Common myeloid progenitor, CD34-positive (primary cell): ENCODE results near the gene RAP1A.
A peak's percentile ranks its signal among the peaks of the same experiment; 100 is the strongest.
"Not testable (repeated sequence)": the region's sequence is repeated elsewhere in the genome, so short reads cannot be mapped to it uniquely, and the experiment has no call there.

Experiments
- CTCF ChIA-PET: fragments of 350-600 bp; sonication (Branson Sonifier 250); formaldehyde crosslinking; loops from one replicate; lab custom pipeline; 2021; ENCODE audit warnings: antibody characterized with exemption; lab: Charles Lee
- POLR2A ChIA-PET: fragments of 350-600 bp; sonication (Branson Sonifier 250); formaldehyde crosslinking; loops from one replicate; lab custom pipeline; 2021; ENCODE audit warnings: antibody characterized with exemption; lab: Charles Lee
- DNase-seq, 3 donors: peaks; one replicate each; pipeline versions ENCODE4 v3.0.0 to v3.0.0-alpha.2; 2013
- H3K27ac ChIP-seq, 2 experiments: 1 replicate in 1 of 2; 2 replicates in 1 of 2; pipeline ENCODE4 v1.7.0; 2013; ENCODE audit warnings: inconsistent platforms in 2 of 2, low read length in 2 of 2, mild to moderate bottlenecking in 2 of 2, low read depth in 1 of 2, moderate library complexity in 1 of 2; ENCODE audit not compliant: severe bottlenecking in 2 of 2, insufficient read depth in 1 of 2, poor library complexity in 1 of 2
- H3K27me3 ChIP-seq, 5 experiments: replicated peaks in 2 of 5; 1 replicate in 3 of 5; 2 replicates in 2 of 5; pipeline versions ENCODE4 v1.6.1 to v1.7.0; 2013; ENCODE audit warnings: low read length in 4 of 5, mild to moderate bottlenecking in 2 of 5, moderate library complexity in 2 of 5, inconsistent platforms in 1 of 5; ENCODE audit not compliant: insufficient read depth in 5 of 5, control insufficient read depth in 4 of 5
- H3K36me3 ChIP-seq, 4 experiments: 1 replicate in 2 of 4; 2 replicates in 2 of 4; pipeline versions ENCODE4 v1.6.1 to v1.7.0; 2013; ENCODE audit warnings: low read length in 3 of 4, control low read depth in 1 of 4, mild to moderate bottlenecking in 1 of 4; ENCODE audit not compliant: control insufficient read depth in 4 of 4, insufficient read depth in 4 of 4
- H3K4me1 ChIP-seq, 4 experiments: 1 replicate in 3 of 4; 2 replicates in 1 of 4; pipeline versions ENCODE4 v1.6.1 to v1.7.1; 2013; ENCODE audit warnings: low read length in 3 of 4, mild to moderate bottlenecking in 3 of 4, control low read depth in 1 of 4, inconsistent platforms in 1 of 4, moderate library complexity in 1 of 4; ENCODE audit not compliant: control insufficient read depth in 4 of 4, insufficient read depth in 4 of 4; ENCODE audit errors: control extremely low read depth in 1 of 4
- H3K4me3 ChIP-seq, 7 experiments: 1 replicate in 4 of 7; 2 replicates in 3 of 7; pipeline versions ENCODE4 v1.5.1 to v1.7.0; 2013; ENCODE audit warnings: mild to moderate bottlenecking in 7 of 7, low read length in 6 of 7, moderate library complexity in 6 of 7, inconsistent platforms in 2 of 7, low read depth in 2 of 7, control low read depth in 1 of 7; ENCODE audit not compliant: insufficient read depth in 4 of 7, control insufficient read depth in 1 of 7; ENCODE audit errors: extremely low read depth in 1 of 7
- H3K9me3 ChIP-seq, 5 experiments: 1 replicate in 4 of 5; 2 replicates in 1 of 5; pipeline versions ENCODE4 v1.6.1 to v1.7.1; 2013; ENCODE audit warnings: low read length in 4 of 5, mild to moderate bottlenecking in 2 of 5, inconsistent platforms in 1 of 5, low read depth in 1 of 5, moderate library complexity in 1 of 5; ENCODE audit not compliant: control insufficient read depth in 4 of 5, insufficient read depth in 2 of 5; ENCODE audit errors: control extremely low read depth in 1 of 5
- WGBS: methylation state at CpG from one replicate; pipeline ENCODE4 v1.1.5; 2013; ENCODE audit not compliant: insufficient coverage; 5-methylcytosine and 5-hydroxymethylcytosine counted together

RAP1A gene

DNA sequence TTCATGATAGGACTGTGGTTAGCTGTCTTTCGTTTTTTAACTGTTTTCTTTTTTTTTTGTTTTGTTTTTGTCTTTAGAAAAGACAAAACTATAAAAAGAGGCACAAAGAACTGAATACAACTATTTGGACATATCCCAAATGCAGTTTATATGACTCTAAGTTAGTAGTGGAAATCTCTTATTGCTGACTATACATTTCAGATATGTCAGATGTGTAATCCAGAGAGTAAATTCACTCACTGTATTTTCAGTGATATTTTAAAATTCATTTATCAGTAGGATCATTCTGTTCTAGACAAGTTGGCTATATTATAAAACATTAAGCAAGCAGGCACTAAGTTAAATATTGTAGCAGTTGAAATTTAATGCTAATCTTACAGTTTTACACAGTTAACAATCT lies 5.7 kb downstream of the RAP1A start:
- ChIA-PET POLR2A (no interaction called here), CTCF (interaction anchor here (1.4 to 2.1 kb wide), 3 partner anchors 22 to 143 kb away, joined by 5 to 10 read pairs (median 5); no protein-coding TSS in a partner anchor)
- Histone ChIP-seq H3K9me3 (no peaks in the 10 kb centered on the region), H3K36me3 (peaks cover 2 to 3% (median 2%) of the 10 kb centered on the region in 4 experiments), H3K4me1 (peaks cover 20 to 66% (median 52%) of the 10 kb centered on the region in 4 experiments), H3K27ac (peak overlapping the region in 1 of 2 experiments; percentile 44), H3K27me3 (no peaks in the 10 kb centered on the region), H3K4me3 (no peak overlapping the region)
- no CpG with 5 or more reads among the region's 1 CpG for WGBS
- DNase-seq = no peak

DNA sequence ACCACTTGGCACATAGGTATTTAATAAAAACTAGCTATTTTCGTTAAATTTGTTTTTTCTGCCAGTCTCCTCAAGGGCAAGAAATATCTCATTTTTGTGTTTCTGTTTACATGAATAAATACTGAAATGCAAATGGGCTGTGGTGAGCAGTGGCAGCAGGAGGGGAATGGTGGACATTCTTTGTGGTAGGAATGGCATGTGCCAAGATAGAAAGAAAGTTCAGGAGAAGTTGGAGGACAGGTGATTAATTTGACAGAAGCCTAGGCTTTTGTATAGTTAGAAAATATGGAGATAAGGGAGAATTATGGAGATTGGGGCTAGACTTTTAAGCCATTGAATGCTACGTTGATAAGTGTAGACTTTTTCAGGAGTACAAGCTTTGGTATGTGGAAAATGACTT lies 8.6 kb downstream of the RAP1A start:
- POLR2A ChIA-PET = interaction anchor here (1.0 kb wide), 1 partner anchor 11 kb away, joined by 3 read pairs; no protein-coding TSS in a partner anchor
- peaks cover 3 to 52% (median 32%) of the 10 kb centered on the region in 4 experiments for H3K4me1 ChIP-seq
- CTCF ChIA-PET = interaction anchor here (0.6 to 1.5 kb wide), 6 partner anchors 9 to 157 kb away, joined by 3 to 9 read pairs (median 4); no protein-coding TSS in a partner anchor
- no peak overlapping the region for H3K4me3 ChIP-seq
- no peaks in the 10 kb centered on the region for H3K9me3 ChIP-seq
- H3K27ac ChIP-seq = peak overlapping the region in 1 of 2 experiments; percentile 20
- no CpG with 5 or more reads among the region's 2 CpGs for WGBS
- H3K36me3 ChIP-seq = peaks cover 2 to 6% (median 2%) of the 10 kb centered on the region in 4 experiments
- no peak for DNase-seq
- H3K27me3 ChIP-seq = no peaks in the 10 kb centered on the region

DNA sequence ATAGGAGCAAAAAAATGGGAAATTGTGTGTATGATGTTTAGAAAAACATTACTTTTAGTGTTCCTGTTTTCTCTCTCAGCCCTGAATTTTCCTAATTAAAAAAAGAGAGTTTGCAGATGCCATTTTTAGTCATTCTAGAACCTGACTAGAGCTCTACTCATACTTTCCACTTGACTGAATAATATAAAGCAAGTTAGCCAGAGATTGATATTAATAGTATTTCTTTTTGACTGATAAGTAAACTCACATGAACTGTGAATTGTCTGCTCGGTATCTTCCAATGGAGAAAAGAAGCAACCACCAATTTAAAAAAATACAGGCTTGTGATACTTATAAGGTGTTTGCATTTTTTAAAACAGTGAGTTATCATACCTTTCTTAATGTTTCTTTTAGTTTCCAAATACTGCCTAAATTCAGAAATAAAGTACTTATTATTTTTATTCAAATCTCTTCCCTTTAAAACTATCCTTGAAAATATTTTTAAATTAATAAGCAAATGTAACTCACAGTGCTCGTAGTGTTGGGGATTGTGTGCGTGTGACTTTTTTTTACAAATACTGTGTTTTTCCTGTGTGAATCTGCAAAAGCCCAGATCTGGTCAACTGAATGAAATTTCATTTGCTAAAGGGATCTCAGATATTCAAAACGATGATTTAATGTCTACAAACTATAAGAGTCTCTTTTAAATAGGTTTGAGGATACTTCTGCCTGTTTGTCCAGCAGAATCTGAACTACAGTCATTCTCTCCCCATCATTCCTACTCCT lies 9.8 kb downstream of the RAP1A start:
- Histone ChIP-seq H3K4me3 (no peak overlapping the region), H3K9me3 (no peaks in the 10 kb centered on the region), H3K4me1 (peaks cover 2 to 55% (median 30%) of the 10 kb centered on the region in 4 experiments), H3K27ac (peak overlapping the region in 1 of 2 experiments; percentile 20), H3K27me3 (no peaks in the 10 kb centered on the region), H3K36me3 (peaks cover 0 to 6% (median under 1%) of the 10 kb centered on the region in 4 experiments)
- 100% methylated on average over 1 of the region's 4 CpGs for WGBS
- DNase-seq = no peak
- CTCF ChIA-PET = interaction anchor here (1.1 to 1.9 kb wide), 2 partner anchors 119 to 121 kb away, joined by 3 to 6 read pairs; no protein-coding TSS in a partner anchor
- POLR2A ChIA-PET = interaction anchor here (1.0 kb wide), 1 partner anchor 10 kb away, joined by 3 read pairs; no protein-coding TSS in a partner anchor

DNA sequence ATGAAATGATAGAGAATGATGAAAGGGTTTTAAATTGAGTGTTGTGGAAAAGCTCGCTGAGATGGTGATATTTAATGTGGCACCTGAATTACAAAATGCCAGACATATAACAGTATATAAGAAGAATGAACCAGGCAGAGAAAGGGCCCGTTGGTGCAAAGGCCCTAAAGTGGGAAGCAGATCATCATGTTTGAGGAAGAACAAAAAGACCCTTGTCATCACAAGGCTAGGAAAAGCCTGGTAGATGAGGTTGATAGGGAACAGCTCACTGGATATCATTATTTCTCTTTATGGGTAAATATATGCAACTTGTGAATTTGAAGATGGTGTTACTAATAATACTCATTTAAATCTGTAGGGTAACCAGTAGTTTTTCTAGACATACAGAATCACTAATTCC lies 11.0 kb downstream of the RAP1A start:
- H3K36me3 ChIP-seq = peaks cover 0 to 6% (median 2%) of the 10 kb centered on the region in 4 experiments
- ChIA-PET POLR2A (no interaction called here), CTCF (interaction anchor here (1.2 to 1.9 kb wide), 4 partner anchors 9 to 122 kb away, joined by 5 to 6 read pairs (median 6); no protein-coding TSS in a partner anchor)
- no peak overlapping the region for H3K4me3 ChIP-seq
- no peak overlapping the region for H3K27ac ChIP-seq
- H3K27me3 ChIP-seq = no peaks in the 10 kb centered on the region
- H3K9me3 ChIP-seq = no peaks in the 10 kb centered on the region
- WGBS = 80% methylated on average over 1 of the region's 2 CpGs
- no peak for DNase-seq
- H3K4me1 ChIP-seq = peaks cover 0 to 43% (median 23%) of the 10 kb centered on the region in 4 experiments

DNA sequence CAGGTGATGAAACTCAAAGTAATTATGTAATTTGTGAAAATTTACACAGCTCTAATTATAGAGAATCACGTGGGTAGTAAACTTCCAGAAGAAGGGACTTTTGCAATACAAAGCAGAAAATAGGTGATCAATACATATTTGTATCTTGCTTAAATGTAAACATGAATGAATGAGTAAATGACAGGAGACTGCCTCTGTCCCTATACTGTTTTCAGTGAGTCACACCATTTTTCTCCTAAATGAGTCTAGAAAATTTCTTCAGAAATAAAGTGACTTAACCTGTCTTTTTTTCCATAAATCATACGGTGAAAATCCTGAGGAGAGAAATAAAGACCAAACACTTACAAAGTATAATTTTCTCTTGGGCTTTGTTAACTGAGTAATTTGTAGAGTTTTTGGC lies 11.9 kb downstream of the RAP1A start:
- no peaks in the 10 kb centered on the region for H3K27me3 ChIP-seq
- H3K9me3 ChIP-seq = no peaks in the 10 kb centered on the region
- H3K4me3 ChIP-seq = no peak overlapping the region
- peaks cover 0 to 35% (median 15%) of the 10 kb centered on the region in 4 experiments for H3K4me1 ChIP-seq
- no CpG with 5 or more reads among the region's 2 CpGs for WGBS
- no peak overlapping the region for H3K27ac ChIP-seq
- no peak for DNase-seq
- ChIA-PET CTCF (interaction anchor here (1.2 to 1.6 kb wide), 3 partner anchors 9 to 16 kb away, joined by 5 to 6 read pairs (median 6); no protein-coding TSS in a partner anchor), POLR2A (no interaction called here)
- H3K36me3 ChIP-seq = peaks cover 0 to 6% (median 2%) of the 10 kb centered on the region in 4 experiments

DNA sequence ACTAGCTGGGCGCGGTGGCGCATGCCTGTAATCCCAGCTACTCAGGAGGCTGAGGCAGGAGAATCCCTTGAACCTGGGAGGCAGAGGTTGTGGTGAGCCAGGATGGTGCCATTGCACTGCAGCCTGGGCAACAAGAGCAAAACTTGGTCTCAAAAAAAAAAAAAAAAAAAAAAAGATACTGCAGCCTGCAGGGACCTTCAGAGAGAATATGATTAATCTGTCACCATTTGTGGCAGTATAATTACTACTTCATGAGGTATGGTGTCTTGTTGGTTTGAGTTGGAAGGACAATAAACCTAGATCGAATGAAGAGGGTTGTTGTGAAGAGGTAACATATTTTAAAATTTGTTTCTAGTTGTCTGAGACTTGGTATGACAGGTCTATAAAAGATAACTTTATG lies 13.2 kb downstream of the RAP1A start:
- DNase-seq, H3K9me3 ChIP-seq, POLR2A ChIA-PET, H3K27ac ChIP-seq, H3K27me3 ChIP-seq, H3K36me3 ChIP-seq, CTCF ChIA-PET, H3K4me3 ChIP-seq: not testable (repeated sequence)
- peaks cover 0 to 30% (median 13%) of the 10 kb centered on the region in 4 experiments for H3K4me1 ChIP-seq
- 94% methylated on average over 3 of the region's 4 CpGs for WGBS
